Naive thymus-derived CD4-positive, alpha-beta T cell (primary cell): Measurements from ENCODE around the gene FAM13A. TPM values are rescaled to one million over a fixed set of nuclear protein-coding genes. Genes with fewer than 3 reads are reported as not detected.

Source experiments
- ATAC-seq: fragments of 150-1000 bp; cut with Tn5 transposase; 2 replicates; pipeline ENCODE4 v1.10.0; 2021; ENCODE audit warnings: mild to moderate bottlenecking, moderate library complexity
- CTCF ChIA-PET: fragments of 350-600 bp; sonication (Branson Sonifier 250); formaldehyde crosslinking; loops from one replicate; lab custom pipeline; 2021; ENCODE audit warnings: antibody characterized with exemption; lab: Charles Lee
- POLR2A ChIA-PET: fragments of 350-600 bp; sonication (Branson Sonifier 250); formaldehyde crosslinking; loops from one replicate; lab custom pipeline; 2021; ENCODE audit warnings: antibody characterized with exemption, inconsistent platforms; lab: Charles Lee
- DNase-seq, 9 donors: peaks; one replicate each; pipeline versions ENCODE4 v3.0.0 to v3.0.0-alpha.2; 2020 to 2022; ENCODE audit warnings: mixed read lengths in 1 of 9
- H3K27ac ChIP-seq: one replicate; pipeline ENCODE4 v1.7.0; 2013; ENCODE audit warnings: mild to moderate bottlenecking, low read depth, low read length, moderate library complexity
- H3K27me3 ChIP-seq, 2 donors: one replicate each; pipeline ENCODE4 v1.7.0; 2013; ENCODE audit warnings: low read length in 2 of 2, mild to moderate bottlenecking in 2 of 2, moderate library complexity in 2 of 2; ENCODE audit not compliant: control insufficient read depth in 2 of 2, insufficient read depth in 2 of 2
- H3K36me3 ChIP-seq, 3 experiments: 1 replicate in 2 of 3; 2 replicates in 1 of 3; pipeline ENCODE4 v1.7.0; 2013; ENCODE audit warnings: low read length in 3 of 3, mild to moderate bottlenecking in 3 of 3, moderate library complexity in 1 of 3; ENCODE audit not compliant: insufficient read depth in 3 of 3, control insufficient read depth in 2 of 3
- H3K4me1 ChIP-seq, 2 donors: one replicate each; pipeline ENCODE4 v1.7.0; 2013; ENCODE audit warnings: low read length in 2 of 2, mild to moderate bottlenecking in 2 of 2, moderate library complexity in 1 of 2; ENCODE audit not compliant: control insufficient read depth in 2 of 2, insufficient read depth in 2 of 2
- H3K4me3 ChIP-seq: 2 replicates; pipeline ENCODE4 v1.7.0; 2013; ENCODE audit warnings: mild to moderate bottlenecking, low read length
- H3K9me3 ChIP-seq, 3 experiments: 1 replicate in 2 of 3; 2 replicates in 1 of 3; pipeline ENCODE4 v1.7.0; 2013; ENCODE audit warnings: low read length in 3 of 3; ENCODE audit not compliant: control insufficient read depth in 2 of 3
- H3K27ac Mint-ChIP-seq, 9 donors: one replicate each; pipeline ENCODE4 v1.8.0; 2020 to 2022; ENCODE audit warnings: mixed read lengths in 9 of 9, mild to moderate bottlenecking in 8 of 9, moderate library complexity in 5 of 9, inconsistent platforms in 2 of 9
- H3K27me3 Mint-ChIP-seq, 5 donors: one replicate each; pipeline ENCODE4 v1.8.0; 2021 to 2022; ENCODE audit warnings: mixed read lengths in 5 of 5, mild to moderate bottlenecking in 1 of 5
- H3K36me3 Mint-ChIP-seq, 5 donors: one replicate each; pipeline ENCODE4 v1.8.0; 2020 to 2022; ENCODE audit warnings: mixed read lengths in 5 of 5, mild to moderate bottlenecking in 3 of 5, inconsistent platforms in 1 of 5
- H3K4me1 Mint-ChIP-seq, 7 donors: one replicate each; pipeline ENCODE4 v1.8.0; 2020 to 2022; ENCODE audit warnings: mixed read lengths in 7 of 7, mild to moderate bottlenecking in 3 of 7, inconsistent platforms in 1 of 7
- H3K4me3 Mint-ChIP-seq, 10 donors: one replicate each; pipeline ENCODE4 v1.8.0; 2020 to 2022; ENCODE audit warnings: mild to moderate bottlenecking in 10 of 10, mixed read lengths in 10 of 10, moderate library complexity in 6 of 10, inconsistent platforms in 2 of 10
- H3K9me3 Mint-ChIP-seq, 11 donors: one replicate each; pipeline ENCODE4 v1.8.0; 2020 to 2022; ENCODE audit warnings: mixed read lengths in 11 of 11, mild to moderate bottlenecking in 4 of 11, inconsistent platforms in 1 of 11, moderate library complexity in 1 of 11
- intact Hi-C, 2 donors: fragments of 100-400 bp; cut with micrococcal nuclease; formaldehyde crosslinking; loops; one replicate each; pipeline ENCODE4 v1.15.1; 2023
- polyA plus RNA-seq, 2 donors: library from polyadenylated mRNA; unstranded; fragments of 300-500 nt; fragmentation: Illumina TruSeq; gene quantifications; one replicate each; pipeline ENCODE4 v1.2.3, GENCODE V29; 2021
- total RNA-seq, 6 experiments: library from RNA in 5 of 6; stranded (reverse) in 5 of 6; gene quantifications; 1 replicate in 5 of 6; 2 replicates in 1 of 6; pipeline ENCODE4 v1.2.3 and lab custom pipeline; 2021 to 2026

FAM13A gene
- 10 to 100 TPM in 3 of 5 experiments, 1 to 10 TPM in 2; 4.5 to 60.4 (median 10.2) TPM for total RNA-seq
- polyA plus RNA-seq: 10 to 100 TPM in 1 of 2 donors, 1 to 10 TPM in 1; 8.0 to 23.2 TPM
- total RNA-seq (lab: John Stamatoyannopoulos, UW): 43.6 reads per million, percentile 68 among the genes with 10 or more reads in this experiment

DNA sequence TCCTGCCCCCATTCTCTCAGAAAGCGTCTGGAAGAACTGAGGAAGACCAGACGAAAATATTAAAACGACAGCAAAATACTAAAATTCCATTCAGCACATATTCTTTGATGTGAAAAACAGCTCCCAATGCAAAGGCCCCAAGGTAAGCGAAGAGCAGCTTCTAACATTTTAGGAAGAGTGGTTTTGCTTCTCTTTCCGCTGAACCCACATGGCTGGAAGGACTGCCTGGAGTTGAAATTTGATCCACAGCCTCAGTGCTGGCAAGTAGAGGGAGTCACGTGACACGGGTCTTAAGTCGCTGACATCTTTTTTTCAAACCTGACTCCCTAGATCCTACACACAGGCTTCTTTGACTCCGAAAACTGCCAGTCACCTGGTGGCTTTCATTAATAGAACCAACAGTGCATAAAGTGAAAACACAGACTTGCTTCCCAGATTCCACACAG is at the start of gene FAM13A:
Gene FAM13A, minus strand, starts transcription at position 233 of the 446 bp plus-strand sequence. Its CDS starts 221 bp downstream, at position 12.
- no peaks in the 10 kb centered on the region for H3K4me1 ChIP-seq
- no peak within 1 kb of the TSS for H3K27ac ChIP-seq
- intact Hi-C loops: no loop called here
- H3K9me3 Mint-ChIP-seq: peaks cover 4 to 17% (median 13%) of the 10 kb centered on the region in 11 donors
- H3K27me3 ChIP-seq: no peaks in the 10 kb centered on the region
- H3K36me3 Mint-ChIP-seq: peaks cover 0 to 7% (median 5%) of the 10 kb centered on the region in 5 donors
- no peak within 1 kb of the TSS for H3K4me3 ChIP-seq
- peak within 1 kb of the TSS in 4 of 9 donors; percentile 2 to 84 (median 36) for H3K27ac Mint-ChIP-seq
- CTCF ChIA-PET: no interaction called here
- DNase-seq: peak in 5 of 9 donors; percentile 3 to 23 (median 4)
- POLR2A ChIA-PET: no interaction called here
- peaks cover 0 to 19% (median 5%) of the 10 kb centered on the region in 5 donors for H3K27me3 Mint-ChIP-seq
- no peaks in the 10 kb centered on the region for H3K36me3 ChIP-seq
- peaks cover 0 to 27% (median 19%) of the 10 kb centered on the region in 7 donors for H3K4me1 Mint-ChIP-seq
- no peak for ATAC-seq
- H3K4me3 Mint-ChIP-seq: peak within 1 kb of the TSS in 9 of 10 donors; percentile 44 to 72 (median 62)
- no peaks in the 10 kb centered on the region for H3K9me3 ChIP-seq

GRCh38 chr4:89105726-89106125 is 48.7 kb upstream of the FAM13A start:
- no peak overlapping the region for H3K27ac ChIP-seq
- H3K9me3 Mint-ChIP-seq: peaks cover 0 to 7% (median 2%) of the 10 kb centered on the region in 11 donors
- no peaks in the 10 kb centered on the region for H3K36me3 ChIP-seq
- intact Hi-C loops: no loop called here
- peak overlapping the region in 1 of 9 donors; percentile 41 for H3K27ac Mint-ChIP-seq
- H3K36me3 Mint-ChIP-seq: no peaks in the 10 kb centered on the region
- ATAC-seq (no peak), DNase-seq (no peak)
- H3K9me3 ChIP-seq: no peaks in the 10 kb centered on the region
- ChIA-PET CTCF (no interaction called here), POLR2A (no interaction called here)
- H3K27me3 Mint-ChIP-seq: peaks cover 0 to 22% (median 5%) of the 10 kb centered on the region in 5 donors
- H3K4me3 Mint-ChIP-seq: no peak overlapping the region
- no peak overlapping the region for H3K4me3 ChIP-seq
- H3K27me3 ChIP-seq: no peaks in the 10 kb centered on the region
- H3K4me1 ChIP-seq: peaks cover 4 to 9% of the 10 kb centered on the region in 2 donors
- peaks cover 7 to 12% (median 11%) of the 10 kb centered on the region in 7 donors for H3K4me1 Mint-ChIP-seq

- Histone ChIP-seq H3K4me3 (no peak overlapping the region), H3K9me3 (no peaks in the 10 kb centered on the region), H3K27me3 (no peaks in the 10 kb centered on the region), H3K36me3 (no peaks in the 10 kb centered on the region), H3K4me1 (no peaks in the 10 kb centered on the region), H3K27ac (no peak overlapping the region)
- Mint-ChIP-seq H3K4me1 (peaks cover 0 to 10% (median 5%) of the 10 kb centered on the region in 7 donors), H3K4me3 (no peak overlapping the region), H3K27me3 (peaks cover 0 to 5% (median 4%) of the 10 kb centered on the region in 5 donors), H3K36me3 (no peaks in the 10 kb centered on the region), H3K27ac (no peak overlapping the region), H3K9me3 (no peaks in the 10 kb centered on the region)
- ATAC-seq: no peak
- no peak for DNase-seq
- intact Hi-C loops: no loop called here
- ChIA-PET POLR2A (no interaction called here), CTCF (no interaction called here)
These were observed 44.5 kb upstream of the FAM13A start for GRCh38 chr4:89101256-89102161.

GRCh38 chr4:89100853-89101252 is 43.9 kb upstream of the FAM13A start:
- no peak for DNase-seq
- no peak overlapping the region for H3K4me3 ChIP-seq
- intact Hi-C loops: no loop called here
- Mint-ChIP-seq H3K36me3 (no peaks in the 10 kb centered on the region), H3K9me3 (no peaks in the 10 kb centered on the region), H3K27ac (no peak overlapping the region), H3K4me3 (no peak overlapping the region), H3K27me3 (peaks cover 0 to 5% (median 4%) of the 10 kb centered on the region in 5 donors), H3K4me1 (peaks cover 0 to 10% (median 5%) of the 10 kb centered on the region in 7 donors)
- POLR2A ChIA-PET: no interaction called here
- H3K27me3 ChIP-seq: no peaks in the 10 kb centered on the region
- H3K36me3 ChIP-seq: no peaks in the 10 kb centered on the region
- no peaks in the 10 kb centered on the region for H3K4me1 ChIP-seq
- no peak overlapping the region for H3K27ac ChIP-seq
- CTCF ChIA-PET: no interaction called here
- no peaks in the 10 kb centered on the region for H3K9me3 ChIP-seq
- ATAC-seq: no peak

GRCh38 chr4:89099471-89099870 is 42.5 kb upstream of the FAM13A start:
- no peak for ATAC-seq
- no peaks in the 10 kb centered on the region for H3K4me1 ChIP-seq
- Mint-ChIP-seq H3K36me3 (no peaks in the 10 kb centered on the region), H3K27ac (no peak overlapping the region), H3K27me3 (peaks cover 0 to 5% (median 2%) of the 10 kb centered on the region in 5 donors), H3K4me3 (no peak overlapping the region), H3K4me1 (peaks cover 0 to 10% (median 5%) of the 10 kb centered on the region in 7 donors), H3K9me3 (no peaks in the 10 kb centered on the region)
- no peak overlapping the region for H3K27ac ChIP-seq
- H3K9me3 ChIP-seq: no peaks in the 10 kb centered on the region
- ChIA-PET POLR2A (no interaction called here), CTCF (interaction anchor here (0.5 kb wide), 1 partner anchor 798 kb away, joined by 3 read pairs; no protein-coding TSS in a partner anchor)
- no peaks in the 10 kb centered on the region for H3K36me3 ChIP-seq
- DNase-seq: no peak
- no peaks in the 10 kb centered on the region for H3K27me3 ChIP-seq
- H3K4me3 ChIP-seq: no peak overlapping the region
- intact Hi-C loops: no loop called here

DNA sequence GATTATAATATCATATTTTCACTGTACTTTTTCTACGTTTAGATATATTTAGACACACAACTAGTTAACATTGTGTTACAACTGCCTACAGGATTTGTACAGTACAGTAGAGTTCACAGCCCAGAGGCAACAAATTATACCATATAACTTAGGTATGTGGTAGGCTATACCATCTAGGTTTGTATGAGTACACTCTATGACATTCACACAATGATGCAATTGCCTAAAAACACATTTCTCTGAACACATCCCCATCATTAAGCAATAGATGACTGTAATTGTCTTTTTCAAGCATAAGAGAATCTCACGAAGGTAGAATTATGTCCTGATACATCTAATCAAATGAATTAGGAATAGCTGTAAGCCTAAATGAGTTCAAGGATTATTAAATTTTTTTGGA is 42.0 kb upstream of the FAM13A start:
- Histone ChIP-seq H3K36me3 (no peaks in the 10 kb centered on the region), H3K27me3 (no peaks in the 10 kb centered on the region), H3K4me3 (no peak overlapping the region), H3K9me3 (no peaks in the 10 kb centered on the region), H3K27ac (no peak overlapping the region), H3K4me1 (no peaks in the 10 kb centered on the region)
- intact Hi-C loops: no loop called here
- ATAC-seq: no peak
- Mint-ChIP-seq H3K27ac (no peak overlapping the region), H3K27me3 (peaks cover 0 to 5% (median 0%) of the 10 kb centered on the region in 5 donors), H3K36me3 (no peaks in the 10 kb centered on the region), H3K9me3 (no peaks in the 10 kb centered on the region), H3K4me3 (no peak overlapping the region), H3K4me1 (peaks cover 0 to 10% (median 5%) of the 10 kb centered on the region in 7 donors)
- POLR2A ChIA-PET: no interaction called here
- CTCF ChIA-PET: no interaction called here
- no peak for DNase-seq
